ENCODE results near the gene SVIL. TPM values are rescaled to one million over a fixed set of nuclear protein-coding genes. Genes with fewer than 3 reads are reported as not detected.
"Not testable (repeated sequence)": the region's sequence is repeated elsewhere in the genome, so short reads cannot be mapped to it uniquely, and the experiment has no call there.

The SVIL gene
- total and polyA plus RNA-seq, 4 donors, result 30.2 to 119 (median 56.7) TPM

GRCh38 chr10:29617880-29618340, 16.9 kb downstream of the SVIL start:
- peak in 1 of 6 donors; percentile 59 for DNase-seq (ENCODE audit: low read depth in 4 of 6, low spot score in 6 of 6)
- Histone ChIP-seq H3K4me1 (ENCODE audit: control insufficient read depth, insufficient read depth, low read length) (peaks cover 7% of the 10 kb centered on the region), H3K27ac (ENCODE audit: low read depth, low read length) (peak overlapping the region; percentile 20), H3K27me3 (ENCODE audit: control insufficient read depth, insufficient read depth, low read length) (no peaks in the 10 kb centered on the region), H3K36me3 (ENCODE audit: control insufficient read depth, insufficient read depth, low read length) (no peaks in the 10 kb centered on the region), H3K4me3 (ENCODE audit: low read depth, low read length) (no peak overlapping the region), H3K9me3 (ENCODE audit: control insufficient read depth, insufficient read depth, low read length) (no peaks in the 10 kb centered on the region)
- WGBS (ENCODE audit: insufficient coverage), result 62% methylated on average over 3 of the region's 8 CpGs

- no peaks in the 10 kb centered on the region for H3K9me3 ChIP-seq (ENCODE audit: control insufficient read depth, insufficient read depth, low read length)
- no peak overlapping the region for H3K4me3 ChIP-seq (ENCODE audit: low read depth, low read length)
- no peaks in the 10 kb centered on the region for H3K27me3 ChIP-seq (ENCODE audit: control insufficient read depth, insufficient read depth, low read length)
- no peak overlapping the region for H3K27ac ChIP-seq (ENCODE audit: low read depth, low read length)
- WGBS (ENCODE audit: insufficient coverage), result 100% methylated on average over 1 of the region's 6 CpGs
- DNase-seq (ENCODE audit: low read depth in 4 of 6, low spot score in 6 of 6), result no peak
- H3K4me1 ChIP-seq (ENCODE audit: control insufficient read depth, insufficient read depth, low read length), result peaks cover 7% of the 10 kb centered on the region
- H3K36me3 ChIP-seq (ENCODE audit: control insufficient read depth, insufficient read depth, low read length), result no peaks in the 10 kb centered on the region
Measured at GRCh38 chr10:29616542-29616941, 18.2 kb downstream of the SVIL start.

GRCh38 chr10:29615195-29615594, 19.6 kb downstream of the SVIL start:
- Histone ChIP-seq H3K9me3 (ENCODE audit: control insufficient read depth, insufficient read depth, low read length) (no peaks in the 10 kb centered on the region), H3K36me3 (ENCODE audit: control insufficient read depth, insufficient read depth, low read length) (no peaks in the 10 kb centered on the region), H3K4me1 (ENCODE audit: control insufficient read depth, insufficient read depth, low read length) (no peaks in the 10 kb centered on the region), H3K4me3 (ENCODE audit: low read depth, low read length) (no peak overlapping the region), H3K27me3 (ENCODE audit: control insufficient read depth, insufficient read depth, low read length) (no peaks in the 10 kb centered on the region), H3K27ac (ENCODE audit: low read depth, low read length) (no peak overlapping the region)
- DNase-seq (ENCODE audit: low read depth in 4 of 6, low spot score in 6 of 6), result no peak
- no CpG with 5 or more reads among the region's 2 CpGs for WGBS (ENCODE audit: insufficient coverage)

DNA sequence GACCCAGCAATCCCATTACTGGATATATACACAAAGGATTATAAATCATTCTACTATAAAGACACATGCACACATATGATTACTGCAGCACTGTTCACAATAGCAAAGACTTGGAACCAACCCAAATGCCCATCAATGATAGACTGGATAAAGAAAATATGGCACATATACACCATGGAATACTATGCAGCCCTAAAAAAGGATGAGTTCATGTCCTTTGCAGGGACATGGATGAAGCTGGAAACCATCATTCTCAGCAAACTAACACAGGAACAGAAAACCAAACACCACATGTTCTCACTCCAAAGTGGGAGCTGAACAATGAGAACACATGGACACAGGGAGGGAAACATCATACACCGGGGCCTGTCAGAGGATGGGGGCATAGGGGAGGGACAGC, 20.5 kb downstream of the SVIL start:
- H3K27me3 ChIP-seq (ENCODE audit: control insufficient read depth, insufficient read depth, low read length); H3K4me3 ChIP-seq (ENCODE audit: low read depth, low read length); H3K4me1 ChIP-seq (ENCODE audit: control insufficient read depth, insufficient read depth, low read length); H3K9me3 ChIP-seq (ENCODE audit: control insufficient read depth, insufficient read depth, low read length); H3K27ac ChIP-seq (ENCODE audit: low read depth, low read length); H3K36me3 ChIP-seq (ENCODE audit: control insufficient read depth, insufficient read depth, low read length); DNase-seq (ENCODE audit: low read depth in 4 of 6, low spot score in 6 of 6): not testable (repeated sequence)
- WGBS (ENCODE audit: insufficient coverage), result no CpG with 5 or more reads among the region's 1 CpG

GRCh38 chr10:29613791-29614190, 21.0 kb downstream of the SVIL start:
- no peak overlapping the region for H3K27ac ChIP-seq (ENCODE audit: low read depth, low read length)
- 100% methylated on average over 1 of the region's 4 CpGs for WGBS (ENCODE audit: insufficient coverage)
- H3K4me1 ChIP-seq (ENCODE audit: control insufficient read depth, insufficient read depth, low read length), result no peaks in the 10 kb centered on the region
- DNase-seq (ENCODE audit: low read depth in 4 of 6, low spot score in 6 of 6), result no peak
- no peak overlapping the region for H3K4me3 ChIP-seq (ENCODE audit: low read depth, low read length)
- H3K9me3 ChIP-seq (ENCODE audit: control insufficient read depth, insufficient read depth, low read length), result peaks cover 3% of the 10 kb centered on the region
- H3K36me3 ChIP-seq (ENCODE audit: control insufficient read depth, insufficient read depth, low read length), result no peaks in the 10 kb centered on the region
- H3K27me3 ChIP-seq (ENCODE audit: control insufficient read depth, insufficient read depth, low read length), result no peaks in the 10 kb centered on the region

- Histone ChIP-seq H3K9me3 (ENCODE audit: control insufficient read depth, insufficient read depth, low read length) (peaks cover 6% of the 10 kb centered on the region), H3K27ac (ENCODE audit: low read depth, low read length) (no peak overlapping the region), H3K27me3 (ENCODE audit: control insufficient read depth, insufficient read depth, low read length) (no peaks in the 10 kb centered on the region), H3K4me1 (ENCODE audit: control insufficient read depth, insufficient read depth, low read length) (no peaks in the 10 kb centered on the region), H3K4me3 (ENCODE audit: low read depth, low read length) (no peak overlapping the region), H3K36me3 (ENCODE audit: control insufficient read depth, insufficient read depth, low read length) (no peaks in the 10 kb centered on the region)
- 100% methylated on average over 1 of the region's 6 CpGs for WGBS (ENCODE audit: insufficient coverage)
- no peak for DNase-seq (ENCODE audit: low read depth in 4 of 6, low spot score in 6 of 6)
Measured at GRCh38 chr10:29613196-29613595, 21.6 kb downstream of the SVIL start.

DNA sequence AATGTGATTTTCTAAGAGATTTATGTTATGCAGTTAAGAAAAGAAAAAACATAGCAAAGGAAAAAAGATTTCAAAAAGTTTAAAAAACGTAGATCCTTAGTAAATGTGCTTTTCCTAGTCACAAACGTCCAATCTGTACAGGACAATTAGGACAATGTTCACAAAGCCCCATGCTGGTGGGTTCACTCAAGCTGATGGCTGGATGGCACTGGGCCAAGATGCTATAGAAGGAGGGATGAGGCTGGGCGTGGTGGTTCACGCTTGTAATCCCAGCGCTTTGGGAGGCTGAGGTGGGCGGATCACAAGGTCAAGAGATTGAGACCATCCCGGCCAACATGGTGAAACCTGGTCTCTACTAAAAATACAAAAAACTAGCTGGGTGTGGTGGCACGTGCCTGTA, 22.1 kb downstream of the SVIL start:
- WGBS (ENCODE audit: insufficient coverage), result 83% methylated on average over 1 of the region's 8 CpGs
- no peaks in the 10 kb centered on the region for H3K27me3 ChIP-seq (ENCODE audit: control insufficient read depth, insufficient read depth, low read length)
- peaks cover 6% of the 10 kb centered on the region for H3K9me3 ChIP-seq (ENCODE audit: control insufficient read depth, insufficient read depth, low read length)
- DNase-seq (ENCODE audit: low read depth in 4 of 6, low spot score in 6 of 6), result no peak
- no peak overlapping the region for H3K27ac ChIP-seq (ENCODE audit: low read depth, low read length)
- no peaks in the 10 kb centered on the region for H3K36me3 ChIP-seq (ENCODE audit: control insufficient read depth, insufficient read depth, low read length)
- H3K4me3 ChIP-seq (ENCODE audit: low read depth, low read length), result no peak overlapping the region
- H3K4me1 ChIP-seq (ENCODE audit: control insufficient read depth, insufficient read depth, low read length), result no peaks in the 10 kb centered on the region

GRCh38 chr10:29611781-29612381, 22.9 kb downstream of the SVIL start:
- no peaks in the 10 kb centered on the region for H3K4me1 ChIP-seq (ENCODE audit: control insufficient read depth, insufficient read depth, low read length)
- H3K27me3 ChIP-seq (ENCODE audit: control insufficient read depth, insufficient read depth, low read length), result no peaks in the 10 kb centered on the region
- peaks cover 6% of the 10 kb centered on the region for H3K9me3 ChIP-seq (ENCODE audit: control insufficient read depth, insufficient read depth, low read length)
- no peak overlapping the region for H3K27ac ChIP-seq (ENCODE audit: low read depth, low read length)
- no peak overlapping the region for H3K4me3 ChIP-seq (ENCODE audit: low read depth, low read length)
- no peaks in the 10 kb centered on the region for H3K36me3 ChIP-seq (ENCODE audit: control insufficient read depth, insufficient read depth, low read length)
- WGBS (ENCODE audit: insufficient coverage), result 81% methylated on average over 4 of the region's 6 CpGs
- no peak for DNase-seq (ENCODE audit: low read depth in 4 of 6, low spot score in 6 of 6)

- Histone ChIP-seq H3K36me3 (ENCODE audit: control insufficient read depth, insufficient read depth, low read length) (no peaks in the 10 kb centered on the region), H3K4me3 (ENCODE audit: low read depth, low read length) (no peak overlapping the region), H3K4me1 (ENCODE audit: control insufficient read depth, insufficient read depth, low read length) (no peaks in the 10 kb centered on the region), H3K27me3 (ENCODE audit: control insufficient read depth, insufficient read depth, low read length) (no peaks in the 10 kb centered on the region), H3K9me3 (ENCODE audit: control insufficient read depth, insufficient read depth, low read length) (peaks cover 6% of the 10 kb centered on the region), H3K27ac (ENCODE audit: low read depth, low read length) (no peak overlapping the region)
- 99% methylated on average over 7 of the region's 10 CpGs for WGBS (ENCODE audit: insufficient coverage)
- no peak for DNase-seq (ENCODE audit: low read depth in 4 of 6, low spot score in 6 of 6)
Measured at GRCh38 chr10:29610876-29611647, 23.7 kb downstream of the SVIL start.

GRCh38 chr10:29610331-29610730, 24.4 kb downstream of the SVIL start:
- H3K9me3 ChIP-seq (ENCODE audit: control insufficient read depth, insufficient read depth, low read length); H3K27ac ChIP-seq (ENCODE audit: low read depth, low read length); H3K27me3 ChIP-seq (ENCODE audit: control insufficient read depth, insufficient read depth, low read length); H3K4me1 ChIP-seq (ENCODE audit: control insufficient read depth, insufficient read depth, low read length); H3K36me3 ChIP-seq (ENCODE audit: control insufficient read depth, insufficient read depth, low read length); H3K4me3 ChIP-seq (ENCODE audit: low read depth, low read length); DNase-seq (ENCODE audit: low read depth in 4 of 6, low spot score in 6 of 6): not testable (repeated sequence)
- 81% methylated on average over 2 of the region's 3 CpGs for WGBS (ENCODE audit: insufficient coverage)

All from spinal cord (tissue), 10 donors.